ENCODE data around the gene GSE1. TPM values are rescaled to one million over a fixed set of nuclear protein-coding genes. Genes with fewer than 3 reads are reported as not detected.
A peak's percentile ranks its signal among the peaks of the same experiment; 100 is the strongest.

Gene GSE1
- total and polyA plus RNA-seq, 9 of the 15 experiments (the other 6 are each of a cell fraction or from before 2014, with no cell fraction given), result 12.2 to 244 (median 57.9) TPM

GRCh38 chr16:85573696-85574641 is 39.2 kb upstream of the GSE1 start (continued):
- peak; percentile 11; the same call in 1 of the 2 replicates for TF ChIP-seq CLOCK (CRISPR knock-in tag; IDR thresholded peaks at IDR 0.05; ENCODE audit: borderline replicate concordance)
- no peak for TF ChIP-seq TAF15 (IDR thresholded peaks at IDR 0.05; ENCODE audit: low read depth, low read length)
- no peak for TF ChIP-seq TGIF2 (CRISPR knock-in tag; IDR thresholded peaks at IDR 0.05)
- no peak for TF ChIP-seq NFIC (IDR thresholded peaks at IDR 0.05)
- peak; percentile 23; the same call in 1 of the 2 replicates for TF ChIP-seq ARID4B (CRISPR knock-in tag; IDR thresholded peaks at IDR 0.05)
- TF ChIP-seq CBFA2T2 (conservative IDR thresholded peaks at IDR 0.05), result no peak
- TF ChIP-seq SUPT5H (IDR thresholded peaks at IDR 0.05), result 0 out of 2 replicates have a peak, but pooled peaks have one; percentile 3
- TF ChIP-seq JUND (IDR thresholded peaks at IDR 0.05; ENCODE audit: borderline replicate concordance, low read depth, low read length), result 0 out of 2 replicates have a peak, but pooled peaks have one; percentile 5
- TF ChIP-seq JUND (tag; IDR thresholded peaks at IDR 0.05; ENCODE audit: borderline replicate concordance, low read depth, low read length), result no peak; the same call in 2 of the 3 replicates
- TF ChIP-seq MEIS2 (IDR thresholded peaks at IDR 0.05; ENCODE audit: partially characterized antibody), result peak; percentile 2
- TF ChIP-seq POLR2G (IDR thresholded peaks at IDR 0.05; ENCODE audit: low read depth, low read length), result peak; percentile 73
- TF ChIP-seq FIP1L1 (IDR thresholded peaks at IDR 0.05; ENCODE audit: low read depth, low read length, poor library complexity, severe bottlenecking), result no peak
- 0 out of 2 replicates have a peak, but pooled peaks have one; percentile 41 for TF ChIP-seq AFF4 (CRISPR knock-in tag; IDR thresholded peaks at IDR 0.05)
